HEK293 (cell line): Measurements from ENCODE around the gene DCLK1.
"Not testable (repeated sequence)": the region's sequence is repeated elsewhere in the genome, so short reads cannot be mapped to it uniquely, and the experiment has no call there.

Experiments used
- CTCF ChIA-PET: fragments of 350-600 bp; formaldehyde crosslinking; extraction: SDS; loops from one replicate; lab custom pipeline; 2021; ENCODE audit warnings: antibody characterized with exemption; lab: Yijun Ruan, JAX
- POLR2A ChIA-PET: fragments of 300-600 bp; formaldehyde crosslinking; extraction: SDS; loops from one replicate; lab custom pipeline; 2020; ENCODE audit warnings: antibody characterized with exemption, inconsistent platforms; lab: Yijun Ruan, JAX
- H3K27ac ChIP-seq: fragments of 200-500 bp; sonication (Bioruptor generic); 2 replicates; pipeline ENCODE4 v1.5.1; 2014; ENCODE audit warnings: low read depth, low read length, control low read depth, inconsistent platforms; ENCODE audit errors: extremely low read depth
- H3K36me3 ChIP-seq, 2 experiments: fragments of 200-500 bp in 1 of 2; sonication (Bioruptor generic) in 1 of 2; 1 replicate in 1 of 2; 2 replicates in 1 of 2; pipeline ENCODE4 v1.5.1; 2014 to 2017; ENCODE audit warnings: inconsistent platforms in 2 of 2, low read length in 2 of 2; ENCODE audit not compliant: control insufficient read depth in 2 of 2, insufficient read depth in 1 of 2
- H3K4me1 ChIP-seq: fragments of 200-500 bp; sonication (Bioruptor generic); 2 replicates; pipeline ENCODE4 v1.5.1; 2014; ENCODE audit warnings: mild to moderate bottlenecking, low read length, inconsistent platforms; ENCODE audit not compliant: control insufficient read depth, insufficient read depth
- H3K4me3 ChIP-seq: 2 replicates; pipeline ENCODE4 v1.5.1; 2011; ENCODE audit warnings: low read depth, mild to moderate bottlenecking, control low read depth, low read length, moderate library complexity
- H3K9me3 ChIP-seq: fragments of 200-500 bp; sonication (Bioruptor generic); 2 replicates; pipeline ENCODE4 v1.5.1; 2014; ENCODE audit warnings: low read depth, low read length, inconsistent platforms; ENCODE audit not compliant: control insufficient read depth, insufficient read depth
- GFI1B ChIP-seq: fragments of 450-650 bp; formaldehyde crosslinking; IDR thresholded peaks from 2 replicates; pipeline ENCODE4 v1.5.1; 2016; ENCODE audit warnings: missing biosample characterization, missing genetic modification characterization
- HOXD13 ChIP-seq: sonication (generic); formaldehyde crosslinking; IDR thresholded peaks from 2 replicates; pipeline ENCODE4 v1.8.0; 2022; ENCODE audit warnings: missing genetic modification reagents, borderline replicate concordance
- KLF9 ChIP-seq: fragments of 450-650 bp; formaldehyde crosslinking; IDR thresholded peaks from 2 replicates; pipeline ENCODE4 v1.5.1; 2016; ENCODE audit warnings: missing biosample characterization, missing genetic modification characterization, low read depth
- OVOL3 ChIP-seq: fragments of 450-650 bp; formaldehyde crosslinking; IDR thresholded peaks from 2 replicates; pipeline ENCODE4 v1.5.1; 2016; ENCODE audit warnings: missing biosample characterization, missing genetic modification characterization
- PRDM1 ChIP-seq: fragments of 450-650 bp; formaldehyde crosslinking; IDR thresholded peaks from 2 replicates; pipeline ENCODE4; 2016; ENCODE audit warnings: missing biosample characterization, missing genetic modification characterization
- SALL2 ChIP-seq: fragments of 450-650 bp; formaldehyde crosslinking; IDR thresholded peaks from 2 replicates; pipeline ENCODE4 v1.5.0; 2017; ENCODE audit warnings: missing biosample characterization, mild to moderate bottlenecking, missing genetic modification characterization, borderline replicate concordance
- WT1 ChIP-seq: fragments of 450-650 bp; formaldehyde crosslinking; IDR thresholded peaks from 2 replicates; pipeline ENCODE4 v1.5.1; 2016; ENCODE audit warnings: missing biosample characterization, missing genetic modification characterization
- ZNF2 ChIP-seq: fragments of 450-650 bp; formaldehyde crosslinking; IDR thresholded peaks from 2 replicates; pipeline ENCODE4 v1.5.1; 2016; ENCODE audit warnings: missing biosample characterization, missing genetic modification characterization
- ZNF211 ChIP-seq: fragments of 450-650 bp; formaldehyde crosslinking; IDR thresholded peaks from 2 replicates; pipeline ENCODE4 v1.5.1; 2016; ENCODE audit warnings: low read depth, missing biosample characterization, missing genetic modification characterization
- ZNF221 ChIP-seq: fragments of 450-650 bp; formaldehyde crosslinking; IDR thresholded peaks from 2 replicates; pipeline ENCODE4 v1.5.1; 2017; ENCODE audit warnings: missing biosample characterization, missing genetic modification characterization, borderline replicate concordance
- ZNF292 ChIP-seq: fragments of 450-650 bp; formaldehyde crosslinking; IDR thresholded peaks from 2 replicates; pipeline ENCODE4 v1.5.1; 2016; ENCODE audit warnings: low read depth, missing biosample characterization, missing genetic modification characterization, borderline replicate concordance
- ZNF302 ChIP-seq: fragments of 450-650 bp; formaldehyde crosslinking; IDR thresholded peaks from 2 replicates; pipeline ENCODE4 v1.5.1; 2016; ENCODE audit warnings: missing biosample characterization, missing genetic modification characterization, low read depth
- ZNF354C ChIP-seq: fragments of 450-650 bp; formaldehyde crosslinking; IDR thresholded peaks from 2 replicates; pipeline ENCODE4 v1.5.1; 2016; ENCODE audit warnings: missing biosample characterization, missing genetic modification characterization, low read depth, borderline replicate concordance
- ZNF521 ChIP-seq: fragments of 450-650 bp; formaldehyde crosslinking; IDR thresholded peaks from 2 replicates; pipeline ENCODE4 v1.5.1; 2017; ENCODE audit warnings: missing biosample characterization, mild to moderate bottlenecking, missing genetic modification characterization
- ZNF530 ChIP-seq: fragments of 450-650 bp; formaldehyde crosslinking; IDR thresholded peaks from 2 replicates; pipeline ENCODE4 v1.5.1; 2016; ENCODE audit warnings: low read depth, missing biosample characterization, missing genetic modification characterization
- ZNF747 ChIP-seq: fragments of 450-650 bp; formaldehyde crosslinking; IDR thresholded peaks from 2 replicates; pipeline ENCODE4 v1.5.1; 2016; ENCODE audit warnings: missing biosample characterization, missing genetic modification characterization
- TF ChIP-seq, protein P1 (sequence below): fragments of 450-650 bp; IDR thresholded peaks from 2 replicates; pipeline ENCODE4 v1.5.1; 2018; ENCODE audit warnings: missing biosample characterization, missing genetic modification characterization
- TF ChIP-seq, protein P2 (sequence below): fragments of 450-650 bp; formaldehyde crosslinking; IDR thresholded peaks from 2 replicates; pipeline ENCODE4 v1.5.1; 2016; ENCODE audit warnings: missing biosample characterization, missing genetic modification characterization
- TF ChIP-seq, protein P3 (sequence below): fragments of 450-650 bp; formaldehyde crosslinking; IDR thresholded peaks from 2 replicates; pipeline ENCODE4 v1.5.0; 2017; ENCODE audit warnings: missing biosample characterization, missing genetic modification characterization, borderline replicate concordance
- TF ChIP-seq, protein P4 (sequence below): fragments of 450-650 bp; formaldehyde crosslinking; IDR thresholded peaks from 2 replicates; pipeline ENCODE4 v1.5.1; 2016; ENCODE audit warnings: missing biosample characterization, missing genetic modification characterization

The DCLK1 gene

DNA sequence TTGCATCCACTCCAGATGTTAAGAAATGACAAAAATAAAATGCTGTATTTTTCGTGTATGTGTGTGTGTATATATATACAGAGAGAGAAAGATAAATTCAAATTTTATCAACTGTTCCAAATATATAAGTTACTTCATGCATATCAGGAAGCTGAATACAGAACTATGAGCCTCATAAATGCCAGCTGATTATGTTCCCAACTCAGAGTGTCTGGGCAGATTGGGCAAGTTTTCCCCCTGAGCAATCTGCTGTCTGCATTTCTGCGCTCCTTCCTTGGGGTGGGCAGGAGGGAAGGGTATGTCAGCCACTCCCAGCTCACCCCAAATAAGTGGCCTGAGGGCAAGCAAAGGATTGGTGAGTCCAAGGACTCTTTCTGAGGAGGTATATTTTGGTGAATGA, 154.1 kb downstream of the DCLK1 start (continued):
- TF ChIP-seq SALL2 (tag by site-specific recombination), result no peak
- TF ChIP-seq, protein P1, sequence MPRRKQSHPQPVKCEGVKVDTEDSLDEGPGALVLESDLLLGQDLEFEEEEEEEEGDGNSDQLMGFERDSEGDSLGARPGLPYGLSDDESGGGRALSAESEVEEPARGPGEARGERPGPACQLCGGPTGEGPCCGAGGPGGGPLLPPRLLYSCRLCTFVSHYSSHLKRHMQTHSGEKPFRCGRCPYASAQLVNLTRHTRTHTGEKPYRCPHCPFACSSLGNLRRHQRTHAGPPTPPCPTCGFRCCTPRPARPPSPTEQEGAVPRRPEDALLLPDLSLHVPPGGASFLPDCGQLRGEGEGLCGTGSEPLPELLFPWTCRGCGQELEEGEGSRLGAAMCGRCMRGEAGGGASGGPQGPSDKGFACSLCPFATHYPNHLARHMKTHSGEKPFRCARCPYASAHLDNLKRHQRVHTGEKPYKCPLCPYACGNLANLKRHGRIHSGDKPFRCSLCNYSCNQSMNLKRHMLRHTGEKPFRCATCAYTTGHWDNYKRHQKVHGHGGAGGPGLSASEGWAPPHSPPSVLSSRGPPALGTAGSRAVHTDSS (tag by site-specific recombination), result no peak

DNA sequence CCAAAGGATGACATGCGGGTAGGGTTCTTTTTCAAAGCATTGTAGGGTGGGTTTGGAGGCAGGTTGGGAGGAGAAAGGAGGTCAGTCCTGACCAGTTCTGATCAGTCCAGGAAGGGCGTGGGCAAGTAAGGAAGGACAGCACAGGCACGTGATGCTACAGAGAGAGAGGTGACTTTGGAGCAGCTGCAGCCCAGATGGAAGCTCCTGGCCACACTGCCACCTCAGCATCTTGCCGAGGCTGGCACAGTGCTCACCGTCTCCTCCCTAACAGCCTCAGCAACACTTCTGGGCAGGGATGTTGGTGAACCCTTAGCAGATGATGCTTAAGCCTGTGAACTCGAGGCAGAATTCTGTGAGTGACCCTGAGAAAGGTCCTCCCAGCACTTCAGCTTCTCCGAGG, 155.1 kb downstream of the DCLK1 start:
- Histone ChIP-seq H3K4me1 (no peaks in the 10 kb centered on the region), H3K36me3 (no peaks in the 10 kb centered on the region), H3K27ac (no peak overlapping the region), H3K4me3 (no peak overlapping the region), H3K9me3 (no peaks in the 10 kb centered on the region)
- ChIA-PET CTCF (interaction anchor here (2.8 kb wide), 1 partner anchor 298 kb away, joined by 35 read pairs; no protein-coding TSS in a partner anchor), POLR2A (no interaction called here)
- TF ChIP-seq ZNF521, result no peak
- TF ChIP-seq, protein P1 (tag by site-specific recombination), result no peak
- TF ChIP-seq OVOL3, result no peak
- TF ChIP-seq PRDM1 (tag by site-specific recombination), result no peak
- TF ChIP-seq, protein P2, sequence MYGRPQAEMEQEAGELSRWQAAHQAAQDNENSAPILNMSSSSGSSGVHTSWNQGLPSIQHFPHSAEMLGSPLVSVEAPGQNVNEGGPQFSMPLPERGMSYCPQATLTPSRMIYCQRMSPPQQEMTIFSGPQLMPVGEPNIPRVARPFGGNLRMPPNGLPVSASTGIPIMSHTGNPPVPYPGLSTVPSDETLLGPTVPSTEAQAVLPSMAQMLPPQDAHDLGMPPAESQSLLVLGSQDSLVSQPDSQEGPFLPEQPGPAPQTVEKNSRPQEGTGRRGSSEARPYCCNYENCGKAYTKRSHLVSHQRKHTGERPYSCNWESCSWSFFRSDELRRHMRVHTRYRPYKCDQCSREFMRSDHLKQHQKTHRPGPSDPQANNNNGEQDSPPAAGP (tag by site-specific recombination), result no peak
- TF ChIP-seq WT1 (tag by site-specific recombination), result no peak
- no peak for TF ChIP-seq GFI1B (tag by site-specific recombination)
- TF ChIP-seq, protein P3, sequence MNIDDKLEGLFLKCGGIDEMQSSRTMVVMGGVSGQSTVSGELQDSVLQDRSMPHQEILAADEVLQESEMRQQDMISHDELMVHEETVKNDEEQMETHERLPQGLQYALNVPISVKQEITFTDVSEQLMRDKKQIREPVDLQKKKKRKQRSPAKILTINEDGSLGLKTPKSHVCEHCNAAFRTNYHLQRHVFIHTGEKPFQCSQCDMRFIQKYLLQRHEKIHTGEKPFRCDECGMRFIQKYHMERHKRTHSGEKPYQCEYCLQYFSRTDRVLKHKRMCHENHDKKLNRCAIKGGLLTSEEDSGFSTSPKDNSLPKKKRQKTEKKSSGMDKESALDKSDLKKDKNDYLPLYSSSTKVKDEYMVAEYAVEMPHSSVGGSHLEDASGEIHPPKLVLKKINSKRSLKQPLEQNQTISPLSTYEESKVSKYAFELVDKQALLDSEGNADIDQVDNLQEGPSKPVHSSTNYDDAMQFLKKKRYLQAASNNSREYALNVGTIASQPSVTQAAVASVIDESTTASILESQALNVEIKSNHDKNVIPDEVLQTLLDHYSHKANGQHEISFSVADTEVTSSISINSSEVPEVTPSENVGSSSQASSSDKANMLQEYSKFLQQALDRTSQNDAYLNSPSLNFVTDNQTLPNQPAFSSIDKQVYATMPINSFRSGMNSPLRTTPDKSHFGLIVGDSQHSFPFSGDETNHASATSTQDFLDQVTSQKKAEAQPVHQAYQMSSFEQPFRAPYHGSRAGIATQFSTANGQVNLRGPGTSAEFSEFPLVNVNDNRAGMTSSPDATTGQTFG (tag by site-specific recombination), result no peak
- no peak for TF ChIP-seq ZNF211 (tag by site-specific recombination)
- TF ChIP-seq HOXD13 (CRISPR knock-in tag), result no peak
- TF ChIP-seq ZNF292, result no peak
- no peak for TF ChIP-seq ZNF2 (tag by site-specific recombination)
- TF ChIP-seq ZNF354C, result no peak
- TF ChIP-seq ZNF302 (tag by site-specific recombination), result no peak
- TF ChIP-seq ZNF747 (tag by site-specific recombination), result no peak
- no peak for TF ChIP-seq ZNF530 (tag by site-specific recombination)
- TF ChIP-seq, protein P4, sequence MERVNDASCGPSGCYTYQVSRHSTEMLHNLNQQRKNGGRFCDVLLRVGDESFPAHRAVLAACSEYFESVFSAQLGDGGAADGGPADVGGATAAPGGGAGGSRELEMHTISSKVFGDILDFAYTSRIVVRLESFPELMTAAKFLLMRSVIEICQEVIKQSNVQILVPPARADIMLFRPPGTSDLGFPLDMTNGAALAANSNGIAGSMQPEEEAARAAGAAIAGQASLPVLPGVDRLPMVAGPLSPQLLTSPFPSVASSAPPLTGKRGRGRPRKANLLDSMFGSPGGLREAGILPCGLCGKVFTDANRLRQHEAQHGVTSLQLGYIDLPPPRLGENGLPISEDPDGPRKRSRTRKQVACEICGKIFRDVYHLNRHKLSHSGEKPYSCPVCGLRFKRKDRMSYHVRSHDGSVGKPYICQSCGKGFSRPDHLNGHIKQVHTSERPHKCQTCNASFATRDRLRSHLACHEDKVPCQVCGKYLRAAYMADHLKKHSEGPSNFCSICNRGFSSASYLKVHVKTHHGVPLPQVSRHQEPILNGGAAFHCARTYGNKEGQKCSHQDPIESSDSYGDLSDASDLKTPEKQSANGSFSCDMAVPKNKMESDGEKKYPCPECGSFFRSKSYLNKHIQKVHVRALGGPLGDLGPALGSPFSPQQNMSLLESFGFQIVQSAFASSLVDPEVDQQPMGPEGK, result no peak
- TF ChIP-seq KLF9 (tag by site-specific recombination), result no peak
- no peak for TF ChIP-seq ZNF221 (tag by site-specific recombination)

DNA sequence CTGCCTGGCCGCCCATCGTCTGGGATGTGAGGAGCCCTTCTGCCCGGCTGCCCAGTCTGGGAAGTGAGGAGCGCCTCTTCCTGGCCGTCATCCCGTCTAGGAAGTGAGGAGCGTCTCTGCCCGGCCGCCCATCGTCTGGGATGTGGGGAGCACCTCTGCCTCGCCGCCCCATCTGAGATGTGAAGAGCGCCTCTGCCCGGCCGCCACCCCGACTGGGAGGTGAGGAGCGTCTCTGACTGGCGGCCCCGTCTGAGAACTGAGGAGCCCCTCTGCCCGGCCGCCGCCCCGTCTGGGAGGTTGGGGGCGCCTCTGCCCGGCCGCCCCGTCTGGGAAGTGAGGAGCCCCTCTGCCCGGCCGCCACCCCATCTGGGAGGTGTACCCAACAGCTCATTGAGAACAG, 164.2 kb downstream of the DCLK1 start:
- H3K9me3 ChIP-seq, H3K27ac ChIP-seq, H3K4me1 ChIP-seq, H3K4me3 ChIP-seq, CTCF ChIA-PET, POLR2A ChIA-PET, H3K36me3 ChIP-seq: not testable (repeated sequence)
